DMS114 treated with DMSO at 0.1 percent for 48 hours (cell line): ENCODE measurements around the gene SCG3.
A peak's percentile ranks its signal among the peaks of the same experiment; 100 is the strongest.
"Not testable (repeated sequence)": the region's sequence is repeated elsewhere in the genome, so short reads cannot be mapped to it uniquely, and the experiment has no call there.

Experiments
- DNase-seq: peaks from one replicate; lab custom pipeline; 2025; ENCODE audit not compliant: unreplicated experiment; lab: John Stamatoyannopoulos, UW

SCG3 gene

GRCh38 chr15:51681303-51681963, at the start of gene SCG3:
SCG3 (plus strand) TSS chr15:51681503; CDS start chr15:51681756, 253 bp downstream.
- peak; percentile 57 for DNase-seq

- no peak for DNase-seq
Observed at GRCh38 chr15:51634591-51635198, 46.6 kb upstream of the SCG3 start.

- DNase-seq, result no peak
Observed at GRCh38 chr15:51641490-51642130, 39.7 kb upstream of the SCG3 start.

- no peak for DNase-seq
Observed at GRCh38 chr15:51642696-51643095, 38.6 kb upstream of the SCG3 start.

GRCh38 chr15:51647128-51647562, 34.2 kb upstream of the SCG3 start:
- DNase-seq, result no peak

GRCh38 chr15:51648101-51648500, 33.2 kb upstream of the SCG3 start:
- not testable (repeated sequence) for DNase-seq

GRCh38 chr15:51648643-51649042, 32.7 kb upstream of the SCG3 start:
- DNase-seq, result not testable (repeated sequence)

GRCh38 chr15:51649659-51650521, 31.4 kb upstream of the SCG3 start:
- peak; percentile 84 for DNase-seq

- no peak for DNase-seq
Observed at GRCh38 chr15:51652084-51652668, 29.1 kb upstream of the SCG3 start.

GRCh38 chr15:51655401-51656057, 25.8 kb upstream of the SCG3 start:
- not testable (repeated sequence) for DNase-seq

GRCh38 chr15:51658664-51659063, 22.6 kb upstream of the SCG3 start:
- DNase-seq, result no peak

- DNase-seq, result no peak
Observed at GRCh38 chr15:51661072-51661471, 20.2 kb upstream of the SCG3 start.

- no peak for DNase-seq
Observed at GRCh38 chr15:51667478-51667877, 13.8 kb upstream of the SCG3 start.

- no peak for DNase-seq
Observed at GRCh38 chr15:51668446-51668845, 12.9 kb upstream of the SCG3 start.

GRCh38 chr15:51669381-51669780, 11.9 kb upstream of the SCG3 start:
- DNase-seq, result no peak

GRCh38 chr15:51672155-51672687, 9.1 kb upstream of the SCG3 start:
- no peak for DNase-seq

- DNase-seq, result no peak
Observed at GRCh38 chr15:51672913-51673857, 8.1 kb upstream of the SCG3 start.

GRCh38 chr15:51675234-51675633, 6.1 kb upstream of the SCG3 start:
- no peak for DNase-seq

GRCh38 chr15:51677021-51677420, 4.3 kb upstream of the SCG3 start:
- DNase-seq, result no peak
